ENCODE results near the gene ESRRA. TPM values are rescaled to one million over a fixed set of nuclear protein-coding genes. Genes with fewer than 3 reads are reported as not detected.

The ESRRA gene
- total RNA-seq, 2 donors from 2014 or later, result 38.7 to 54.7 TPM

DNA sequence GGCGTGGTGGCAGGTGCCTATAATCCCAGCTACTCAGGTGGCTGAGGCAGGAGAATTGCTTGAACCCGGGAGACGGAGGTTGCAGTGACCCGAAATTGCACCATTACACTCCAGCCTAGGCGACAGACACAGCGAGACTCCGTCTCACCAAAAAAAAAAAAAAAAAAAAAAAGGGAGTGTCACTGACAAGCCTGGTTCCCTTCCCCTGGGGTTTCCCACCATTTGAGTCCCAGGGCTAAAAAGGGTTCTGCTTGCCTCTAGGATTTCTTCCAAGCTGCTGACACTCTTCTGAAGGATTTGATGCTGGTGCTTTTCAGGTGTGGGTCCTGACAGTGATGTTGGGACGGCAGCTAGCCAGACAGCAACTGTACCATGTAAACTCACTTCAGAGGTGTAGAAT, 33.4 kb downstream of the ESRRA start:
- intact Hi-C loops (cut with DNase I), result no loop called here
- Histone ChIP-seq H3K9me3 (no peaks in the 10 kb centered on the region), H3K27ac (no peak overlapping the region), H3K27me3 (replicated peaks; ENCODE audit: insufficient read depth) (no peaks in the 10 kb centered on the region), H3K36me3 (no peaks in the 10 kb centered on the region), H3K4me1 (replicated peaks) (peaks cover 4% of the 10 kb centered on the region), H3K4me3 (no peak overlapping the region)
- TF ChIP-seq POLR2A (IDR thresholded peaks at IDR 0.05), result no peak
- TF ChIP-seq, protein P1, sequence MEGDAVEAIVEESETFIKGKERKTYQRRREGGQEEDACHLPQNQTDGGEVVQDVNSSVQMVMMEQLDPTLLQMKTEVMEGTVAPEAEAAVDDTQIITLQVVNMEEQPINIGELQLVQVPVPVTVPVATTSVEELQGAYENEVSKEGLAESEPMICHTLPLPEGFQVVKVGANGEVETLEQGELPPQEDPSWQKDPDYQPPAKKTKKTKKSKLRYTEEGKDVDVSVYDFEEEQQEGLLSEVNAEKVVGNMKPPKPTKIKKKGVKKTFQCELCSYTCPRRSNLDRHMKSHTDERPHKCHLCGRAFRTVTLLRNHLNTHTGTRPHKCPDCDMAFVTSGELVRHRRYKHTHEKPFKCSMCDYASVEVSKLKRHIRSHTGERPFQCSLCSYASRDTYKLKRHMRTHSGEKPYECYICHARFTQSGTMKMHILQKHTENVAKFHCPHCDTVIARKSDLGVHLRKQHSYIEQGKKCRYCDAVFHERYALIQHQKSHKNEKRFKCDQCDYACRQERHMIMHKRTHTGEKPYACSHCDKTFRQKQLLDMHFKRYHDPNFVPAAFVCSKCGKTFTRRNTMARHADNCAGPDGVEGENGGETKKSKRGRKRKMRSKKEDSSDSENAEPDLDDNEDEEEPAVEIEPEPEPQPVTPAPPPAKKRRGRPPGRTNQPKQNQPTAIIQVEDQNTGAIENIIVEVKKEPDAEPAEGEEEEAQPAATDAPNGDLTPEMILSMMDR (IDR thresholded peaks at IDR 0.05), result no peak
- no peak for TF ChIP-seq POLR2AphosphoS5 (IDR thresholded peaks at IDR 0.05)
- no peak for DNase-seq (ENCODE audit: low spot score)
- 73% methylated on average over 8 of the region's 8 CpGs for WGBS

DNA sequence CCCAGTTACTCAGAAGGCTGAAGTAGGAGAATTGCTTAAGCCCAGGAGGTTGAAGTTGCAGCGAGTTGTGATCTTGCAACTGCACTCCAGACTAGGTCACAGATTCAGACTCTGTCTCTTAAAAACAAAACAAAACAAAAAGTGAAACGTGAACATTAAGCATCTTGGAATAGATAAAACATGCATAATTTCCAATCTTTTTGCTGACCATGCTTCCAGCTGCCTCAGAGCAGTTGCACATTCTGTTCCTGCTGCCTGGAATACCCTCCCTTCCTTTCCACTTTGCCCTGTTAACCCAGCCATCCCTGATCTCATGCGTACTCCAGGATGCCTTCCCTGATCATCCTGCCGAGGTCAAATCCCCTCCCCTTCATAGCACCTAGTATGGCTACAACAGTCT, 34.0 kb downstream of the ESRRA start:
- Histone ChIP-seq H3K27ac (no peak overlapping the region), H3K27me3 (replicated peaks; ENCODE audit: insufficient read depth) (no peaks in the 10 kb centered on the region), H3K9me3 (no peaks in the 10 kb centered on the region), H3K36me3 (no peaks in the 10 kb centered on the region), H3K4me3 (no peak overlapping the region), H3K4me1 (replicated peaks) (peaks cover 4% of the 10 kb centered on the region)
- no peak for DNase-seq (ENCODE audit: low spot score)
- TF ChIP-seq POLR2A (IDR thresholded peaks at IDR 0.05) (no peak), POLR2AphosphoS5 (IDR thresholded peaks at IDR 0.05) (no peak)
- TF ChIP-seq, protein P1 (IDR thresholded peaks at IDR 0.05), result no peak
- intact Hi-C loops (cut with DNase I), result no loop called here
- WGBS, result 58% methylated on average over 4 of the region's 4 CpGs

DNA sequence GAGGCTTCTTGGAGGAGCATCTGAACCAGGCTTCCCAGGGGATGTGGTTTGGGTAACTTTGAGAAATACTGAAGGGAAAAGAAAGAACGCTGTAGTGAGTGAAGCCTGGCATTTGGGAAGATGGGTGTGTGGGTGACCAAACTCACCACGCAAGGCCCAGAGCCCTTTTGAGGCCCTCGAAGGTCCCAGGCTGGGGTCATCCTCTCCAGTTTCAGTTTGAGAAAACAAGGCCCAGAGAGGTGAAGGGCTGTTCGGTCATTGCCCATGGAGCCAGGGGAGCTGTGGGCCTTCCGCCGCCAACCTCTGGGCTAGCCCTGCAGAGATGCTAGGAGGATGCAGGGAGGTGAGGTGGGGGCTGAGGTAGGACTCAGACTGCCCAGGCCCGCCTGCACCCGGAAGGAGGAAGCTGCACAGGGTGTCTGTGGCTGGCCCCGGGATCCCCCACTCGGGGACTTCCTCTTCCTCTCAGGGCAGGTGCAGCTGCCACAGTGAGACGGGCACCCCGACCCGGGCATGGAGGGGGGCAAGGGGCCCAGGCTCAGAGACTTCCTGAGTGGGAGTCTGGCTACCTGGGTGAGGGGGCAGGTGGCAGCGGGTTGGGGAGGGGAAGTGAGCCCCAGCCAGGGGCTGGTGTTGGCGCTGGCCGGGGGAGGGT, 34.6 kb downstream of the ESRRA start, which contains the start of gene CCDC88B:
Gene CCDC88B, plus strand, starts transcription at position 451 of the 655 bp plus-strand sequence. Its CDS starts 63 bp downstream, at position 514.
- DNase-seq (ENCODE audit: low spot score), result no peak
- H3K4me3 ChIP-seq, result no peak within 1 kb of the TSS

GRCh38 chr11:64340671-64341335, 35.5 kb downstream of the ESRRA start:
- Histone ChIP-seq H3K27ac (no peak overlapping the region), H3K36me3 (no peaks in the 10 kb centered on the region), H3K4me1 (replicated peaks) (peaks cover 4% of the 10 kb centered on the region), H3K9me3 (no peaks in the 10 kb centered on the region), H3K27me3 (replicated peaks; ENCODE audit: insufficient read depth) (no peaks in the 10 kb centered on the region), H3K4me3 (no peak overlapping the region)
- TF ChIP-seq POLR2A (IDR thresholded peaks at IDR 0.05) (no peak), POLR2AphosphoS5 (IDR thresholded peaks at IDR 0.05) (no peak)
- TF ChIP-seq, protein P1 (IDR thresholded peaks at IDR 0.05), result no peak
- intact Hi-C loops (cut with DNase I), result no loop called here
- DNase-seq (ENCODE audit: low spot score), result no peak
- WGBS, result 58% methylated on average over 27 of the region's 33 CpGs

More for the DNA sequence above, 34.6 kb downstream of the ESRRA start, which contains the start of gene CCDC88B:
- Histone ChIP-seq H3K4me1 (replicated peaks) (peaks cover 4% of the 10 kb centered on the region), H3K27me3 (replicated peaks; ENCODE audit: insufficient read depth) (no peaks in the 10 kb centered on the region), H3K36me3 (no peaks in the 10 kb centered on the region), H3K27ac (no peak within 1 kb of the TSS), H3K9me3 (no peaks in the 10 kb centered on the region)
- TF ChIP-seq POLR2A (IDR thresholded peaks at IDR 0.05), result no peak
- no peak for TF ChIP-seq POLR2AphosphoS5 (IDR thresholded peaks at IDR 0.05)
- TF ChIP-seq, protein P1 (IDR thresholded peaks at IDR 0.05), result no peak
- intact Hi-C loops (cut with DNase I), result no loop called here
- 81% methylated on average over 15 of the region's 16 CpGs for WGBS

All from prostate gland (tissue), 2 donors.